Activated CD4-positive, alpha-beta T cell treated with anti-CD3 and anti-CD28 coated beads, Interleukin-10, Interleukin-2, amounts not matched to agents 100 ng/mL and 50 ng/mL, durations not matched to agents 16 hours and 8 hours (primary cell): ENCODE data around the gene SRRM1.
"Not testable (repeated sequence)": the region's sequence is repeated elsewhere in the genome, so short reads cannot be mapped to it uniquely, and the experiment has no call there.

ENCODE experiments used
- DNase-seq: peaks from one replicate; pipeline ENCODE4 v3.0.0-alpha.2; 2020

The SRRM1 gene

GRCh38 chr1:24721533-24721932 lies 78.4 kb downstream of the SRRM1 start:
- no peak for DNase-seq

GRCh38 chr1:24722073-24723035 lies 79.3 kb downstream of the SRRM1 start:
- DNase-seq: not testable (repeated sequence)
